Upper lobe of left lung (tissue), 4 donors: ENCODE results near the gene DPP9.

Source experiments
- CTCF ChIP-seq, 6 experiments: fragments of 450-650 bp in 4 of 6; fragments of 200-600 bp in 2 of 6; sonication (generic) in 2 of 6; IDR thresholded peaks; one replicate each; pipeline ENCODE4 v1.5.1; 2016 to 2019; ENCODE audit warnings: antibody characterized with exemption in 6 of 6
- EP300 ChIP-seq, 4 donors: sonication (generic); formaldehyde crosslinking; IDR thresholded peaks; one replicate each; pipeline ENCODE4 v1.5.1; 2017; ENCODE audit warnings: antibody characterized with exemption in 4 of 4, control low read depth in 2 of 4
- POLR2A ChIP-seq, 4 donors: fragments of 450-650 bp; IDR thresholded peaks; one replicate each; pipeline ENCODE4 v1.5.1; 2016 to 2017; ENCODE audit warnings: antibody characterized with exemption in 4 of 4, mild to moderate bottlenecking in 2 of 4

- TF ChIP-seq CTCF (IDR thresholded peaks at IDR 0.05) (no peak), POLR2A (IDR thresholded peaks at IDR 0.05) (no peak), EP300 (IDR thresholded peaks at IDR 0.05) (no peak)
These were observed 35.1 kb downstream of the DPP9 start for GRCh38 chr19:4688587-4688986.
